AG04450 (cell line): ENCODE measurements around the gene SLC16A9. TPM values are rescaled to one million over a fixed set of nuclear protein-coding genes. Genes with fewer than 3 reads are reported as not detected.

Source experiments
- CTCF ChIA-PET: fragments of 300-600, 350-600 bp; formaldehyde crosslinking; extraction: SDS; loops from one replicate; lab custom pipeline; 2022; ENCODE audit warnings: antibody characterized with exemption, inconsistent platforms; lab: Charles Lee
- POLR2A ChIA-PET: fragments of 350-600 bp; formaldehyde crosslinking; extraction: SDS; loops from one replicate; lab custom pipeline; 2021; ENCODE audit warnings: antibody characterized with exemption, inconsistent platforms; lab: Yijun Ruan, JAX
- DNase-seq: peaks from one replicate; pipeline ENCODE4 v3.0.0-alpha.2; 2011; ENCODE audit warnings: low read depth, low spot score
- H3K27ac ChIP-seq: one replicate; pipeline ENCODE4 v1.5.1; 2012; ENCODE audit warnings: low read depth, low read length, control low read depth
- H3K27me3 ChIP-seq: one replicate; pipeline ENCODE4 v1.6.0; 2012; ENCODE audit warnings: low read length; ENCODE audit not compliant: control insufficient read depth, insufficient read depth
- H3K4me3 ChIP-seq: 2 replicates; pipeline ENCODE4 v1.5.1; 2011; ENCODE audit warnings: mild to moderate bottlenecking, low read depth, low read length, control low read depth
- H3K9me3 ChIP-seq: 2 replicates; pipeline ENCODE4 v1.5.1; 2012; ENCODE audit warnings: low read length; ENCODE audit not compliant: control insufficient read depth, insufficient read depth
- CTCF ChIP-seq: IDR thresholded peaks from 2 replicates; pipeline ENCODE4 v1.5.1; 2011; ENCODE audit warnings: low read depth, low read length, control low read depth, inconsistent platforms
- polyA plus RNA-seq: library from polyadenylated mRNA; depleted of rRNA; stranded (reverse); fragments of >200 nt; gene quantifications from 2 replicates; pipeline ENCODE4 v1.2.3, GENCODE V29; 2011

The SLC16A9 gene
- polyA plus RNA-seq, 1 experiment = 0.12 TPM

- H3K9me3 ChIP-seq = no peaks in the 10 kb centered on the region
- no peak overlapping the region for H3K4me3 ChIP-seq
- no peak for TF ChIP-seq CTCF
- no peak for DNase-seq
- POLR2A ChIA-PET = no interaction called here
- CTCF ChIA-PET = interaction anchor here (0.6 to 2.6 kb wide), 34 partner anchors 10 to 941 kb away, joined by 3 to 37 read pairs (median 4); no protein-coding TSS in a partner anchor
- H3K27ac ChIP-seq = no peak overlapping the region
- no peaks in the 10 kb centered on the region for H3K27me3 ChIP-seq
Measured at GRCh38 chr10:59621771-59622170, 87.9 kb downstream of the SLC16A9 start.

GRCh38 chr10:59618666-59619065, 91.0 kb downstream of the SLC16A9 start:
- no peak for TF ChIP-seq CTCF

GRCh38 chr10:59617996-59618395, 91.7 kb downstream of the SLC16A9 start:
- POLR2A ChIA-PET = no interaction called here

More at GRCh38 chr10:59618666-59619065, 91.0 kb downstream of the SLC16A9 start:
- Histone ChIP-seq H3K4me3 (no peak overlapping the region), H3K27me3 (no peaks in the 10 kb centered on the region), H3K27ac (no peak overlapping the region), H3K9me3 (no peaks in the 10 kb centered on the region)
- no peak for DNase-seq
- ChIA-PET POLR2A (interaction anchor here (0.6 kb wide), 1 partner anchor 410 kb away, joined by 3 read pairs; no protein-coding TSS in a partner anchor), CTCF (interaction anchor here (0.6 to 1.7 kb wide), 2 partner anchors 288 to 379 kb away, joined by 4 to 5 read pairs; no protein-coding TSS in a partner anchor)

GRCh38 chr10:59611048-59611447, 98.6 kb downstream of the SLC16A9 start:
- no peak for TF ChIP-seq CTCF
- H3K4me3 ChIP-seq = no peak overlapping the region
- CTCF ChIA-PET = interaction anchor here (4.2 kb wide), 1 partner anchor 12 kb away, joined by 16 read pairs; no protein-coding TSS in a partner anchor
- DNase-seq = no peak
- H3K27ac ChIP-seq = no peak overlapping the region
- POLR2A ChIA-PET = no interaction called here
- no peaks in the 10 kb centered on the region for H3K27me3 ChIP-seq
- H3K9me3 ChIP-seq = no peaks in the 10 kb centered on the region

More at GRCh38 chr10:59617996-59618395, 91.7 kb downstream of the SLC16A9 start:
- no peak for TF ChIP-seq CTCF
- Histone ChIP-seq H3K27me3 (no peaks in the 10 kb centered on the region), H3K4me3 (no peak overlapping the region), H3K27ac (no peak overlapping the region), H3K9me3 (no peaks in the 10 kb centered on the region)
- CTCF ChIA-PET = interaction anchor here (0.5 to 1.7 kb wide), 2 partner anchors 378 to 388 kb away, joined by 3 to 4 read pairs; no protein-coding TSS in a partner anchor
- DNase-seq = no peak

- no peak for TF ChIP-seq CTCF
- DNase-seq = no peak
- H3K4me3 ChIP-seq = no peak overlapping the region
- no peaks in the 10 kb centered on the region for H3K27me3 ChIP-seq
- POLR2A ChIA-PET = no interaction called here
- CTCF ChIA-PET = interaction anchor here (0.7 kb wide), 1 partner anchor 15 kb away, joined by 3 read pairs; no protein-coding TSS in a partner anchor
- H3K27ac ChIP-seq = no peak overlapping the region
- no peaks in the 10 kb centered on the region for H3K9me3 ChIP-seq
Measured at GRCh38 chr10:59607970-59608369, 101.7 kb downstream of the SLC16A9 start.
